HG03095 (cell line): ENCODE data around the gene CA5B.
"Not testable (repeated sequence)": the region's sequence is repeated elsewhere in the genome, so short reads cannot be mapped to it uniquely, and the experiment has no call there.

Experiments used
- ATAC-seq: cut with Tn5 transposase; IDR thresholded peaks from one replicate; pipeline ENCODE4 v1.9.1; 2021; ENCODE audit warnings: moderate library complexity; ENCODE audit not compliant: unreplicated experiment

CA5B gene

GRCh38 chrX:15812192-15812938 is 74.3 kb downstream of the CA5B start:
- no peak for ATAC-seq

- no peak for ATAC-seq
These were observed 75.3 kb downstream of the CA5B start for GRCh38 chrX:15813416-15813815.

- no peak for ATAC-seq
These were observed 76.8 kb downstream of the CA5B start for GRCh38 chrX:15814771-15815365.

- peak; percentile 92 for ATAC-seq
These were observed 77.8 kb downstream of the CA5B start for GRCh38 chrX:15815779-15816437.

- ATAC-seq = no peak
These were observed 78.4 kb downstream of the CA5B start for GRCh38 chrX:15816438-15816809.

- ATAC-seq = no peak
These were observed 78.8 kb downstream of the CA5B start for GRCh38 chrX:15816886-15817285.

GRCh38 chrX:15820106-15821073 is 82.3 kb downstream of the CA5B start:
- ATAC-seq = no peak

- no peak for ATAC-seq
These were observed 84.9 kb downstream of the CA5B start for GRCh38 chrX:15822922-15823321.

GRCh38 chrX:15825936-15826335 is 87.9 kb downstream of the CA5B start:
- no peak for ATAC-seq

GRCh38 chrX:15829217-15829616 is 91.1 kb downstream of the CA5B start:
- no peak for ATAC-seq

- ATAC-seq = not testable (repeated sequence)
These were observed 93.3 kb downstream of the CA5B start for GRCh38 chrX:15831347-15831746.

- ATAC-seq = no peak
These were observed 96.0 kb downstream of the CA5B start for GRCh38 chrX:15834053-15834452.

- ATAC-seq = no peak
These were observed 96.9 kb downstream of the CA5B start for GRCh38 chrX:15834827-15835595.
